HepG2 (cell line): ENCODE data around the gene CARS2. TPM values are rescaled to one million over a fixed set of nuclear protein-coding genes. Genes with fewer than 3 reads are reported as not detected.

Experiments
- CCAR2 ChIP-seq: fragments of 200-400 bp; formaldehyde crosslinking; optimal IDR thresholded peaks from 2 replicates; pipeline ENCODE3; 2018; ENCODE audit warnings: low read depth, mild to moderate bottlenecking, low read length, moderate library complexity
- FOXC1 ChIP-seq: sonication (generic); formaldehyde crosslinking; IDR thresholded peaks from 2 replicates; pipeline ENCODE4 v1.8.0; 2022; ENCODE audit warnings: mild to moderate bottlenecking, missing genetic modification reagents, borderline replicate concordance
- GTF3A ChIP-seq: sonication (generic); formaldehyde crosslinking; conservative IDR thresholded peaks from 2 replicates; pipeline ENCODE4 v1.4.0; 2020; ENCODE audit warnings: mild to moderate bottlenecking, missing genetic modification reagents
- KMT2B ChIP-seq: IDR thresholded peaks from 2 replicates; pipeline ENCODE4 v1.6.1; 2016; ENCODE audit warnings: missing genetic modification reagents, missing compliant biosample characterization
- MEIS1 ChIP-seq: sonication (generic); formaldehyde crosslinking; IDR thresholded peaks from 2 replicates; pipeline ENCODE4 v1.9.0; 2021; ENCODE audit warnings: mild to moderate bottlenecking, missing genetic modification reagents, moderate library complexity, borderline replicate concordance
- POLR2G ChIP-seq: fragments of 200-400 bp; formaldehyde crosslinking; IDR thresholded peaks from 2 replicates; pipeline ENCODE4 v1.6.1; 2018; ENCODE audit warnings: mild to moderate bottlenecking, low read depth, low read length, moderate library complexity
- SMARCE1 ChIP-seq: fragments of 450-650 bp; IDR thresholded peaks from 2 replicates; pipeline ENCODE4 v1.6.1; 2017; ENCODE audit warnings: borderline replicate concordance
- SSRP1 ChIP-seq: IDR thresholded peaks from 2 replicates; pipeline ENCODE4 v1.6.1; 2016; ENCODE audit warnings: control low read depth
- TAF1 ChIP-seq: sonication (generic); formaldehyde crosslinking; IDR thresholded peaks from 2 replicates; pipeline ENCODE4 v1.4.0; 2020; ENCODE audit warnings: missing genetic modification reagents
- U2AF2 ChIP-seq: fragments of 200-400 bp; formaldehyde crosslinking; IDR thresholded peaks from 2 replicates; pipeline ENCODE4 v1.6.1; 2017; ENCODE audit warnings: low read depth, mild to moderate bottlenecking, low read length
- ZNF431 ChIP-seq: sonication (generic); formaldehyde crosslinking; IDR thresholded peaks from 2 replicates; pipeline ENCODE4 v1.9.0; 2022; ENCODE audit warnings: missing genetic modification reagents, low read depth, mild to moderate bottlenecking, borderline replicate concordance
- ZNF460 ChIP-seq: sonication (generic); formaldehyde crosslinking; IDR thresholded peaks from 2 replicates; pipeline ENCODE4 v1.5.1; 2020; ENCODE audit warnings: missing genetic modification reagents, mild to moderate bottlenecking, borderline replicate concordance
- ZNF605 ChIP-seq: sonication (generic); formaldehyde crosslinking; IDR thresholded peaks from 2 replicates; pipeline ENCODE4 v1.8.0; 2022; ENCODE audit warnings: mild to moderate bottlenecking, missing genetic modification reagents
- ZNF83 ChIP-seq: sonication (generic); formaldehyde crosslinking; IDR thresholded peaks from 2 replicates; pipeline ENCODE4 v1.4.0; 2020; ENCODE audit warnings: missing genetic modification reagents, mild to moderate bottlenecking, borderline replicate concordance
- polyA plus RNA-seq, 8 experiments: library from polyadenylated mRNA; depleted of rRNA in 3 of 8; stranded (reverse) in 7 of 8; unstranded in 1 of 8; fragments of >200 nt; fragmentation: Illumina TruSeq in 4 of 8; extraction: Trizol in 4 of 8; gene quantifications; 2 replicates each; pipeline versions ENCODE4 v1.2.1 to v1.2.3, GENCODE V29; 2011 to 2016; ENCODE audit warnings: low read depth in 4 of 8, missing spikeins in 1 of 8, mixed read lengths in 1 of 8; ENCODE audit not compliant: insufficient read depth in 1 of 8
- total RNA-seq, 5 experiments: library from RNA; depleted of rRNA; stranded (reverse); fragments of >200 nt; fragmentation: Illumina TruSeq; extraction: Trizol; gene quantifications; 2 replicates each; pipeline ENCODE4 v1.2.3, GENCODE V29; 2016; ENCODE audit warnings: low read depth in 1 of 5
- TF ChIP-seq, protein P1 (sequence below): IDR thresholded peaks from 2 replicates; pipeline ENCODE4 v1.6.1; 2016; ENCODE audit warnings: low read depth, missing genetic modification reagents, missing compliant biosample characterization
- TF ChIP-seq, protein P2 (sequence below): IDR thresholded peaks from 2 replicates; pipeline ENCODE4 v1.6.1; 2016; ENCODE audit warnings: missing compliant biosample characterization, missing genetic modification reagents, borderline replicate concordance
- TF ChIP-seq, protein P3 (sequence below): sonication (generic); formaldehyde crosslinking; IDR thresholded peaks from 2 replicates; pipeline ENCODE4 v1.8.1; 2023; ENCODE audit warnings: missing genetic modification reagents, mild to moderate bottlenecking, borderline replicate concordance
- TF ChIP-seq, protein P4 (sequence below): sonication (generic); formaldehyde crosslinking; IDR thresholded peaks from 2 replicates; pipeline ENCODE4 v1.5.1; 2020; ENCODE audit warnings: missing genetic modification reagents, mild to moderate bottlenecking, borderline replicate concordance
- TF ChIP-seq, protein P5 (sequence below): sonication (generic); formaldehyde crosslinking; IDR thresholded peaks from 2 replicates; pipeline ENCODE4 v1.5.0; 2020; ENCODE audit warnings: mild to moderate bottlenecking, missing genetic modification reagents, moderate library complexity

Gene CARS2
- total and polyA plus RNA-seq, 2 of the 13 experiments (the other 11 are each of a cell fraction or from before 2014, with no cell fraction given): 41.1 to 59.3 TPM

DNA sequence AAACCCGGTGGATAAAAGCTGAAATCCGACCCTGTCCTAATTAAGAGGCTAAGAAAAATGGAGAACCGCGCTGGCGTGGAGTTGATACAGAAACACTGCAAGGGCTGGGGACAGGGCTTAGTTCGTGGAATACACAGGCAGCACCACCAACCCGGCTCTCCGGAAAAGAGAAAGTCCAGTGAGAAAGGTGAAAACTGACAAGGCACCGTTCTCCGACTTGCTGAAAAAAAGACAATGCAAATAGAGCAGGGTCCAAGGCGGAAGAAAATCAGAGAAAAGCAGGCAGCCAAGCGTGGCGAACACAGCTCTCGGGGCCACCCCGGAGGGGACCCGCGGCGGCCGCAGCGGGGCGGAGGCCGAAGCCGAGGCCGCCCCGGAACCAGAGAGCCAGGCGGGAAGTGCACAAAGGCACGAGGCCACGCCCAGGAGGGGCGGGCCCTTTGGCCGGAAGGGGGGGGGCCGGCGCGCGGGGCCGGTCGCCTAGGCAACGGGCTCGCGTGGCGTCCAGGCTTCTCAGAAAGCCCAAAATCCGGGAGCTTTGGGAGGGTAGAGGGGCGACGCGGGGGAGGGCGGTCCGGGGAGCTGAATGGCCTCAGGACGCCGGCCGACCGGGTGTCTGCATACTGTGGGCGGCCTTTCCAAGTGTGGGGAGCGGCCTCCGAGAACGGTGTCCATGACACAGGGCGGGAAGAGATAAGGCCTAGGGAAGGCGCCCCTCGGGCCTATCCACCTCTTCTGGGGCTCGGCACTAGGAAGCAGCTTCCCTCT is 6.3 kb upstream of the CARS2 start (continued):
- TF ChIP-seq, protein P1, sequence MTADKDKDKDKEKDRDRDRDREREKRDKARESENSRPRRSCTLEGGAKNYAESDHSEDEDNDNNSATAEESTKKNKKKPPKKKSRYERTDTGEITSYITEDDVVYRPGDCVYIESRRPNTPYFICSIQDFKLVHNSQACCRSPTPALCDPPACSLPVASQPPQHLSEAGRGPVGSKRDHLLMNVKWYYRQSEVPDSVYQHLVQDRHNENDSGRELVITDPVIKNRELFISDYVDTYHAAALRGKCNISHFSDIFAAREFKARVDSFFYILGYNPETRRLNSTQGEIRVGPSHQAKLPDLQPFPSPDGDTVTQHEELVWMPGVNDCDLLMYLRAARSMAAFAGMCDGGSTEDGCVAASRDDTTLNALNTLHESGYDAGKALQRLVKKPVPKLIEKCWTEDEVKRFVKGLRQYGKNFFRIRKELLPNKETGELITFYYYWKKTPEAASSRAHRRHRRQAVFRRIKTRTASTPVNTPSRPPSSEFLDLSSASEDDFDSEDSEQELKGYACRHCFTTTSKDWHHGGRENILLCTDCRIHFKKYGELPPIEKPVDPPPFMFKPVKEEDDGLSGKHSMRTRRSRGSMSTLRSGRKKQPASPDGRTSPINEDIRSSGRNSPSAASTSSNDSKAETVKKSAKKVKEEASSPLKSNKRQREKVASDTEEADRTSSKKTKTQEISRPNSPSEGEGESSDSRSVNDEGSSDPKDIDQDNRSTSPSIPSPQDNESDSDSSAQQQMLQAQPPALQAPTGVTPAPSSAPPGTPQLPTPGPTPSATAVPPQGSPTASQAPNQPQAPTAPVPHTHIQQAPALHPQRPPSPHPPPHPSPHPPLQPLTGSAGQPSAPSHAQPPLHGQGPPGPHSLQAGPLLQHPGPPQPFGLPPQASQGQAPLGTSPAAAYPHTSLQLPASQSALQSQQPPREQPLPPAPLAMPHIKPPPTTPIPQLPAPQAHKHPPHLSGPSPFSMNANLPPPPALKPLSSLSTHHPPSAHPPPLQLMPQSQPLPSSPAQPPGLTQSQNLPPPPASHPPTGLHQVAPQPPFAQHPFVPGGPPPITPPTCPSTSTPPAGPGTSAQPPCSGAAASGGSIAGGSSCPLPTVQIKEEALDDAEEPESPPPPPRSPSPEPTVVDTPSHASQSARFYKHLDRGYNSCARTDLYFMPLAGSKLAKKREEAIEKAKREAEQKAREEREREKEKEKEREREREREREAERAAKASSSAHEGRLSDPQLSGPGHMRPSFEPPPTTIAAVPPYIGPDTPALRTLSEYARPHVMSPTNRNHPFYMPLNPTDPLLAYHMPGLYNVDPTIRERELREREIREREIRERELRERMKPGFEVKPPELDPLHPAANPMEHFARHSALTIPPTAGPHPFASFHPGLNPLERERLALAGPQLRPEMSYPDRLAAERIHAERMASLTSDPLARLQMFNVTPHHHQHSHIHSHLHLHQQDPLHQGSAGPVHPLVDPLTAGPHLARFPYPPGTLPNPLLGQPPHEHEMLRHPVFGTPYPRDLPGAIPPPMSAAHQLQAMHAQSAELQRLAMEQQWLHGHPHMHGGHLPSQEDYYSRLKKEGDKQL (CRISPR knock-in tag): no peak
- TF ChIP-seq ZNF431 (CRISPR knock-in tag) (no peak), FOXC1 (CRISPR knock-in tag) (no peak), ZNF605 (CRISPR knock-in tag) (no peak), MEIS1 (no peak), ZNF83 (CRISPR knock-in tag) (no peak), CCAR2 (no peak), POLR2G (peak; percentile 95), SSRP1 (CRISPR knock-in tag) (no peak), GTF3A (no peak), SMARCE1 (no peak), ZNF460 (CRISPR knock-in tag) (no peak), KMT2B (CRISPR knock-in tag) (no peak), U2AF2 (no peak), TAF1 (peak; percentile 68)
- TF ChIP-seq, protein P2, sequence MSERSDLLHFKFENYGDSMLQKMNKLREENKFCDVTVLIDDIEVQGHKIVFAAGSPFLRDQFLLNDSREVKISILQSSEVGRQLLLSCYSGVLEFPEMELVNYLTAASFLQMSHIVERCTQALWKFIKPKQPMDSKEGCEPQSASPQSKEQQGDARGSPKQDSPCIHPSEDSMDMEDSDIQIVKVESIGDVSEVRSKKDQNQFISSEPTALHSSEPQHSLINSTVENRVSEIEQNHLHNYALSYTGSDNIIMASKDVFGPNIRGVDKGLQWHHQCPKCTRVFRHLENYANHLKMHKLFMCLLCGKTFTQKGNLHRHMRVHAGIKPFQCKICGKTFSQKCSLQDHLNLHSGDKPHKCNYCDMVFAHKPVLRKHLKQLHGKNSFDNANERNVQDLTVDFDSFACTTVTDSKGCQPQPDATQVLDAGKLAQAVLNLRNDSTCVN (CRISPR knock-in tag): 0 out of 2 replicates have a peak, but pooled peaks have one; percentile 17
- TF ChIP-seq, protein P3, sequence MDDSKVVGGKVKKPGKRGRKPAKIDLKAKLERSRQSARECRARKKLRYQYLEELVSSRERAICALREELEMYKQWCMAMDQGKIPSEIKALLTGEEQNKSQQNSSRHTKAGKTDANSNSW (CRISPR knock-in tag): no peak
- TF ChIP-seq, protein P4, sequence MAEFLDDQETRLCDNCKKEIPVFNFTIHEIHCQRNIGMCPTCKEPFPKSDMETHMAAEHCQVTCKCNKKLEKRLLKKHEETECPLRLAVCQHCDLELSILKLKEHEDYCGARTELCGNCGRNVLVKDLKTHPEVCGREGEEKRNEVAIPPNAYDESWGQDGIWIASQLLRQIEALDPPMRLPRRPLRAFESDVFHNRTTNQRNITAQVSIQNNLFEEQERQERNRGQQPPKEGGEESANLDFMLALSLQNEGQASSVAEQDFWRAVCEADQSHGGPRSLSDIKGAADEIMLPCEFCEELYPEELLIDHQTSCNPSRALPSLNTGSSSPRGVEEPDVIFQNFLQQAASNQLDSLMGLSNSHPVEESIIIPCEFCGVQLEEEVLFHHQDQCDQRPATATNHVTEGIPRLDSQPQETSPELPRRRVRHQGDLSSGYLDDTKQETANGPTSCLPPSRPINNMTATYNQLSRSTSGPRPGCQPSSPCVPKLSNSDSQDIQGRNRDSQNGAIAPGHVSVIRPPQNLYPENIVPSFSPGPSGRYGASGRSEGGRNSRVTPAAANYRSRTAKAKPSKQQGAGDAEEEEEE: 0 out of 2 replicates have a peak, but pooled peaks have one; percentile 17
- TF ChIP-seq, protein P5, sequence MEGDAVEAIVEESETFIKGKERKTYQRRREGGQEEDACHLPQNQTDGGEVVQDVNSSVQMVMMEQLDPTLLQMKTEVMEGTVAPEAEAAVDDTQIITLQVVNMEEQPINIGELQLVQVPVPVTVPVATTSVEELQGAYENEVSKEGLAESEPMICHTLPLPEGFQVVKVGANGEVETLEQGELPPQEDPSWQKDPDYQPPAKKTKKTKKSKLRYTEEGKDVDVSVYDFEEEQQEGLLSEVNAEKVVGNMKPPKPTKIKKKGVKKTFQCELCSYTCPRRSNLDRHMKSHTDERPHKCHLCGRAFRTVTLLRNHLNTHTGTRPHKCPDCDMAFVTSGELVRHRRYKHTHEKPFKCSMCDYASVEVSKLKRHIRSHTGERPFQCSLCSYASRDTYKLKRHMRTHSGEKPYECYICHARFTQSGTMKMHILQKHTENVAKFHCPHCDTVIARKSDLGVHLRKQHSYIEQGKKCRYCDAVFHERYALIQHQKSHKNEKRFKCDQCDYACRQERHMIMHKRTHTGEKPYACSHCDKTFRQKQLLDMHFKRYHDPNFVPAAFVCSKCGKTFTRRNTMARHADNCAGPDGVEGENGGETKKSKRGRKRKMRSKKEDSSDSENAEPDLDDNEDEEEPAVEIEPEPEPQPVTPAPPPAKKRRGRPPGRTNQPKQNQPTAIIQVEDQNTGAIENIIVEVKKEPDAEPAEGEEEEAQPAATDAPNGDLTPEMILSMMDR (CRISPR knock-in tag): no peak
